ENCODE results near the gene NAA25.
"Not testable (repeated sequence)": the region's sequence is repeated elsewhere in the genome, so short reads cannot be mapped to it uniquely, and the experiment has no call there.

NAA25 gene

GRCh38 chr12:112102127-112102526, 6.5 kb downstream of the NAA25 start:
- Histone ChIP-seq H3K79me2 (ENCODE audit: control insufficient read depth, insufficient read depth, low read length, poor library complexity) (peaks cover 9% of the 10 kb centered on the region), H2BK12ac (ENCODE audit: low read length) (no peak overlapping the region), H4K12ac (ENCODE audit: low read depth, low read length) (no peak overlapping the region), H4K91ac (ENCODE audit: low read depth, low read length) (no peak overlapping the region), H2BK5ac (ENCODE audit: low read depth, low read length, poor library complexity) (no peak overlapping the region), H3K27me3 (ENCODE audit: insufficient read depth, low read length) (no peaks in the 10 kb centered on the region), H3K36me3 (ENCODE audit: control insufficient read depth in 1 of 2, insufficient read depth in 2 of 2, low read length in 2 of 2) (peaks cover 12 to 13% of the 10 kb centered on the region in 2 experiments), H3K9ac (ENCODE audit: low read length) (no peak overlapping the region), H2AK5ac (ENCODE audit: low read length) (no peak overlapping the region), H3K4me1 (ENCODE audit: control insufficient read depth in 1 of 2, insufficient read depth in 2 of 2, low read length in 2 of 2) (no peaks in the 10 kb centered on the region), H2AFZ (ENCODE audit: insufficient read depth, low read length, poor library complexity) (no peak overlapping the region), H3K23ac (ENCODE audit: low read length) (no peak overlapping the region), H3K4me2 (ENCODE audit: low read length) (no peak overlapping the region), H4K8ac (ENCODE audit: low read depth, low read length) (no peak overlapping the region), H3K9me3 (ENCODE audit: insufficient read depth, low read depth, low read length) (no peaks in the 10 kb centered on the region), H3K4ac (ENCODE audit: low read depth, low read length) (no peak overlapping the region), H3K79me1 (ENCODE audit: low read length) (no peaks in the 10 kb centered on the region), H3K4me3 (ENCODE audit: low read depth, low read length) (no peak overlapping the region), H2BK120ac (ENCODE audit: insufficient read depth, low read length, poor library complexity) (no peak overlapping the region), H3K27ac (ENCODE audit: low read depth, low read length) (no peak overlapping the region), H3K14ac (ENCODE audit: low read length) (no peak overlapping the region), H3K18ac (ENCODE audit: low read length) (no peak overlapping the region)
- WGBS (ENCODE audit: extremely low coverage, insufficient coverage, insufficient read length): no CpG with 5 or more reads among the region's 4 CpGs
- no peak for DNase-seq

GRCh38 chr12:112100500-112100899, 8.1 kb downstream of the NAA25 start:
- not testable (repeated sequence) for H3K14ac ChIP-seq (ENCODE audit: low read length); H2AFZ ChIP-seq (ENCODE audit: insufficient read depth, low read length, poor library complexity); H3K18ac ChIP-seq (ENCODE audit: low read length); DNase-seq; H3K27me3 ChIP-seq (ENCODE audit: insufficient read depth, low read length); H4K12ac ChIP-seq (ENCODE audit: low read depth, low read length); H3K23ac ChIP-seq (ENCODE audit: low read length); H3K4me3 ChIP-seq (ENCODE audit: low read depth, low read length); H4K8ac ChIP-seq (ENCODE audit: low read depth, low read length); H3K27ac ChIP-seq (ENCODE audit: low read depth, low read length); H3K79me2 ChIP-seq (ENCODE audit: control insufficient read depth, insufficient read depth, low read length, poor library complexity); H3K4me2 ChIP-seq (ENCODE audit: low read length); H3K9me3 ChIP-seq (ENCODE audit: insufficient read depth, low read depth, low read length); H3K9ac ChIP-seq (ENCODE audit: low read length); H2AK5ac ChIP-seq (ENCODE audit: low read length); H3K4me1 ChIP-seq (ENCODE audit: control insufficient read depth in 1 of 2, insufficient read depth in 2 of 2, low read length in 2 of 2); H2BK5ac ChIP-seq (ENCODE audit: low read depth, low read length, poor library complexity); H2BK12ac ChIP-seq (ENCODE audit: low read length); H4K91ac ChIP-seq (ENCODE audit: low read depth, low read length); H3K79me1 ChIP-seq (ENCODE audit: low read length); H2BK120ac ChIP-seq (ENCODE audit: insufficient read depth, low read length, poor library complexity)
- Histone ChIP-seq H3K4ac (ENCODE audit: low read depth, low read length) (peak overlapping the region; percentile 47), H3K36me3 (ENCODE audit: control insufficient read depth in 1 of 2, insufficient read depth in 2 of 2, low read length in 2 of 2) (peaks cover 12 to 13% of the 10 kb centered on the region in 2 experiments)
- WGBS (ENCODE audit: extremely low coverage, insufficient coverage, insufficient read length): no CpG with 5 or more reads among the region's 15 CpGs

GRCh38 chr12:112097641-112098040, 10.9 kb downstream of the NAA25 start:
- no peak overlapping the region for H3K18ac ChIP-seq (ENCODE audit: low read length)
- H2BK5ac ChIP-seq (ENCODE audit: low read depth, low read length, poor library complexity): no peak overlapping the region
- H3K4ac ChIP-seq (ENCODE audit: low read depth, low read length): peak overlapping the region; percentile 46
- H2AK5ac ChIP-seq (ENCODE audit: low read length): no peak overlapping the region
- H3K9me3 ChIP-seq (ENCODE audit: insufficient read depth, low read depth, low read length): no peaks in the 10 kb centered on the region
- H3K4me2 ChIP-seq (ENCODE audit: low read length): no peak overlapping the region
- peak; percentile 27 to 48 for DNase-seq
- H3K4me1 ChIP-seq (ENCODE audit: control insufficient read depth in 1 of 2, insufficient read depth in 2 of 2, low read length in 2 of 2): no peaks in the 10 kb centered on the region
- no peak overlapping the region for H3K23ac ChIP-seq (ENCODE audit: low read length)
- H3K4me3 ChIP-seq (ENCODE audit: low read depth, low read length): no peak overlapping the region
- no peak overlapping the region for H2BK120ac ChIP-seq (ENCODE audit: insufficient read depth, low read length, poor library complexity)
- no peak overlapping the region for H4K91ac ChIP-seq (ENCODE audit: low read depth, low read length)
- H3K14ac ChIP-seq (ENCODE audit: low read length): no peak overlapping the region
- no peaks in the 10 kb centered on the region for H3K79me1 ChIP-seq (ENCODE audit: low read length)
- H3K9ac ChIP-seq (ENCODE audit: low read length): no peak overlapping the region
- H3K36me3 ChIP-seq (ENCODE audit: control insufficient read depth in 1 of 2, insufficient read depth in 2 of 2, low read length in 2 of 2): peaks cover 14 to 20% of the 10 kb centered on the region in 2 experiments
- H3K79me2 ChIP-seq (ENCODE audit: control insufficient read depth, insufficient read depth, low read length, poor library complexity): peaks cover 1% of the 10 kb centered on the region
- no peak overlapping the region for H3K27ac ChIP-seq (ENCODE audit: low read depth, low read length)
- H2AFZ ChIP-seq (ENCODE audit: insufficient read depth, low read length, poor library complexity): no peak overlapping the region
- H4K12ac ChIP-seq (ENCODE audit: low read depth, low read length): peak overlapping the region; percentile 54
- H2BK12ac ChIP-seq (ENCODE audit: low read length): no peak overlapping the region
- no CpG with 5 or more reads among the region's 8 CpGs for whole genome bisulfite sequencing (ENCODE audit: extremely low coverage, insufficient coverage, insufficient read length)
- H3K27me3 ChIP-seq (ENCODE audit: insufficient read depth, low read length): no peaks in the 10 kb centered on the region
- no peak overlapping the region for H4K8ac ChIP-seq (ENCODE audit: low read depth, low read length)

- Histone ChIP-seq H3K9ac (ENCODE audit: low read length) (no peak overlapping the region), H3K18ac (ENCODE audit: low read length) (no peak overlapping the region), H3K4ac (ENCODE audit: low read depth, low read length) (no peak overlapping the region), H2BK120ac (ENCODE audit: insufficient read depth, low read length, poor library complexity) (no peak overlapping the region), H3K9me3 (ENCODE audit: insufficient read depth, low read depth, low read length) (no peaks in the 10 kb centered on the region), H3K23ac (ENCODE audit: low read length) (no peak overlapping the region), H4K8ac (ENCODE audit: low read depth, low read length) (no peak overlapping the region), H4K12ac (ENCODE audit: low read depth, low read length) (no peak overlapping the region), H2AK5ac (ENCODE audit: low read length) (no peak overlapping the region), H2BK5ac (ENCODE audit: low read depth, low read length, poor library complexity) (no peak overlapping the region), H3K79me2 (ENCODE audit: control insufficient read depth, insufficient read depth, low read length, poor library complexity) (peaks cover 1% of the 10 kb centered on the region), H3K4me2 (ENCODE audit: low read length) (no peak overlapping the region), H3K14ac (ENCODE audit: low read length) (no peak overlapping the region), H3K27ac (ENCODE audit: low read depth, low read length) (no peak overlapping the region), H4K91ac (ENCODE audit: low read depth, low read length) (no peak overlapping the region), H3K4me3 (ENCODE audit: low read depth, low read length) (no peak overlapping the region), H3K4me1 (ENCODE audit: control insufficient read depth in 1 of 2, insufficient read depth in 2 of 2, low read length in 2 of 2) (no peaks in the 10 kb centered on the region), H3K27me3 (ENCODE audit: insufficient read depth, low read length) (no peaks in the 10 kb centered on the region), H3K79me1 (ENCODE audit: low read length) (no peaks in the 10 kb centered on the region), H2AFZ (ENCODE audit: insufficient read depth, low read length, poor library complexity) (no peak overlapping the region), H3K36me3 (ENCODE audit: control insufficient read depth in 1 of 2, insufficient read depth in 2 of 2, low read length in 2 of 2) (peaks cover 19 to 23% of the 10 kb centered on the region in 2 experiments), H2BK12ac (ENCODE audit: low read length) (no peak overlapping the region)
- DNase-seq: peak in 1 of 2 donors; percentile 54
- no CpG with 5 or more reads among the region's 2 CpGs for WGBS (ENCODE audit: extremely low coverage, insufficient coverage, insufficient read length)
Measured at GRCh38 chr12:112096667-112097066, 11.9 kb downstream of the NAA25 start.
